ENCODE measurements around the gene RNGTT.

Gene RNGTT

GRCh38 chr6:88704980-88705379 is 258.4 kb downstream of the RNGTT start:
- Histone ChIP-seq H3K27me3 (ENCODE audit: low read depth, low read length) (no peaks in the 10 kb centered on the region), H3K4me1 (ENCODE audit: control insufficient read depth in 1 of 2, insufficient read depth in 2 of 2, low read length in 2 of 2) (no peaks in the 10 kb centered on the region), H3K36me3 (ENCODE audit: control insufficient read depth in 1 of 2, insufficient read depth in 2 of 2, low read length in 2 of 2) (no peaks in the 10 kb centered on the region), H3K4me3 (ENCODE audit: low read depth in 1 of 2, low read length in 2 of 2) (no peak overlapping the region), H3K9me3 (ENCODE audit: control insufficient read depth in 1 of 2, low read length in 2 of 2) (no peaks in the 10 kb centered on the region), H3K27ac (ENCODE audit: low read length) (no peak overlapping the region)

GRCh38 chr6:88702956-88703556 is 260.4 kb downstream of the RNGTT start:
- no peaks in the 10 kb centered on the region for H3K36me3 ChIP-seq (ENCODE audit: control insufficient read depth in 1 of 2, insufficient read depth in 2 of 2, low read length in 2 of 2)
- H3K4me1 ChIP-seq (ENCODE audit: control insufficient read depth in 1 of 2, insufficient read depth in 2 of 2, low read length in 2 of 2): no peaks in the 10 kb centered on the region
- no peak overlapping the region for H3K4me3 ChIP-seq (ENCODE audit: low read depth in 1 of 2, low read length in 2 of 2)
- H3K27ac ChIP-seq (ENCODE audit: low read length): no peak overlapping the region
- no peaks in the 10 kb centered on the region for H3K9me3 ChIP-seq (ENCODE audit: control insufficient read depth in 1 of 2, low read length in 2 of 2)
- H3K27me3 ChIP-seq (ENCODE audit: low read depth, low read length): no peaks in the 10 kb centered on the region

GRCh38 chr6:88698661-88699060 is 264.8 kb downstream of the RNGTT start:
- Histone ChIP-seq H3K4me3 (ENCODE audit: low read depth in 1 of 2, low read length in 2 of 2) (no peak overlapping the region), H3K36me3 (ENCODE audit: control insufficient read depth in 1 of 2, insufficient read depth in 2 of 2, low read length in 2 of 2) (no peaks in the 10 kb centered on the region), H3K4me1 (ENCODE audit: control insufficient read depth in 1 of 2, insufficient read depth in 2 of 2, low read length in 2 of 2) (no peaks in the 10 kb centered on the region), H3K27me3 (ENCODE audit: low read depth, low read length) (no peaks in the 10 kb centered on the region), H3K9me3 (ENCODE audit: control insufficient read depth in 1 of 2, low read length in 2 of 2) (peaks cover 0 to 3% of the 10 kb centered on the region in 2 donors), H3K27ac (ENCODE audit: low read length) (no peak overlapping the region)

- peaks cover 0 to 3% of the 10 kb centered on the region in 2 donors for H3K9me3 ChIP-seq (ENCODE audit: control insufficient read depth in 1 of 2, low read length in 2 of 2)
- H3K36me3 ChIP-seq (ENCODE audit: control insufficient read depth in 1 of 2, insufficient read depth in 2 of 2, low read length in 2 of 2): no peaks in the 10 kb centered on the region
- no peak overlapping the region for H3K27ac ChIP-seq (ENCODE audit: low read length)
- H3K4me3 ChIP-seq (ENCODE audit: low read depth in 1 of 2, low read length in 2 of 2): no peak overlapping the region
- H3K4me1 ChIP-seq (ENCODE audit: control insufficient read depth in 1 of 2, insufficient read depth in 2 of 2, low read length in 2 of 2): no peaks in the 10 kb centered on the region
- H3K27me3 ChIP-seq (ENCODE audit: low read depth, low read length): no peaks in the 10 kb centered on the region
These were observed 267.5 kb downstream of the RNGTT start for GRCh38 chr6:88695937-88696336.

- Histone ChIP-seq H3K27ac (ENCODE audit: low read length) (no peak overlapping the region), H3K27me3 (ENCODE audit: low read depth, low read length) (no peaks in the 10 kb centered on the region), H3K4me1 (ENCODE audit: control insufficient read depth in 1 of 2, insufficient read depth in 2 of 2, low read length in 2 of 2) (no peaks in the 10 kb centered on the region)
These were observed 279.7 kb downstream of the RNGTT start for GRCh38 chr6:88683734-88684133.

GRCh38 chr6:88680654-88681053 is 282.8 kb downstream of the RNGTT start:
- no peak overlapping the region for H3K4me3 ChIP-seq (ENCODE audit: low read depth in 1 of 2, low read length in 2 of 2)
- H3K4me1 ChIP-seq (ENCODE audit: control insufficient read depth in 1 of 2, insufficient read depth in 2 of 2, low read length in 2 of 2): no peaks in the 10 kb centered on the region
- no peak overlapping the region for H3K27ac ChIP-seq (ENCODE audit: low read length)
- no peaks in the 10 kb centered on the region for H3K9me3 ChIP-seq (ENCODE audit: control insufficient read depth in 1 of 2, low read length in 2 of 2)
- no peaks in the 10 kb centered on the region for H3K36me3 ChIP-seq (ENCODE audit: control insufficient read depth in 1 of 2, insufficient read depth in 2 of 2, low read length in 2 of 2)
- no peaks in the 10 kb centered on the region for H3K27me3 ChIP-seq (ENCODE audit: low read depth, low read length)

More at GRCh38 chr6:88683734-88684133, 279.7 kb downstream of the RNGTT start:
- H3K9me3 ChIP-seq (ENCODE audit: control insufficient read depth in 1 of 2, low read length in 2 of 2): no peaks in the 10 kb centered on the region
- no peak overlapping the region for H3K4me3 ChIP-seq (ENCODE audit: low read depth in 1 of 2, low read length in 2 of 2)
- H3K36me3 ChIP-seq (ENCODE audit: control insufficient read depth in 1 of 2, insufficient read depth in 2 of 2, low read length in 2 of 2): no peaks in the 10 kb centered on the region

- H3K9me3 ChIP-seq (ENCODE audit: control insufficient read depth in 1 of 2, low read length in 2 of 2): no peaks in the 10 kb centered on the region
- H3K27ac ChIP-seq (ENCODE audit: low read length): no peak overlapping the region
- no peak overlapping the region for H3K4me3 ChIP-seq (ENCODE audit: low read depth in 1 of 2, low read length in 2 of 2)
- H3K27me3 ChIP-seq (ENCODE audit: low read depth, low read length): no peaks in the 10 kb centered on the region
- no peaks in the 10 kb centered on the region for H3K36me3 ChIP-seq (ENCODE audit: control insufficient read depth in 1 of 2, insufficient read depth in 2 of 2, low read length in 2 of 2)
- no peaks in the 10 kb centered on the region for H3K4me1 ChIP-seq (ENCODE audit: control insufficient read depth in 1 of 2, insufficient read depth in 2 of 2, low read length in 2 of 2)
These were observed 283.6 kb downstream of the RNGTT start for GRCh38 chr6:88679841-88680240.

- no peaks in the 10 kb centered on the region for H3K36me3 ChIP-seq (ENCODE audit: control insufficient read depth in 1 of 2, insufficient read depth in 2 of 2, low read length in 2 of 2)
These were observed 286.1 kb downstream of the RNGTT start for GRCh38 chr6:88677356-88677755.

GRCh38 chr6:88671624-88672023 is 291.8 kb downstream of the RNGTT start:
- H3K4me3 ChIP-seq (ENCODE audit: low read depth in 1 of 2, low read length in 2 of 2): no peak overlapping the region
- no peak overlapping the region for H3K27ac ChIP-seq (ENCODE audit: low read length)
- no peaks in the 10 kb centered on the region for H3K4me1 ChIP-seq (ENCODE audit: control insufficient read depth in 1 of 2, insufficient read depth in 2 of 2, low read length in 2 of 2)
- peaks cover 11 to 22% of the 10 kb centered on the region in 2 donors for H3K9me3 ChIP-seq (ENCODE audit: control insufficient read depth in 1 of 2, low read length in 2 of 2)
- H3K27me3 ChIP-seq (ENCODE audit: low read depth, low read length): no peaks in the 10 kb centered on the region
- H3K36me3 ChIP-seq (ENCODE audit: control insufficient read depth in 1 of 2, insufficient read depth in 2 of 2, low read length in 2 of 2): peaks cover 0 to 11% of the 10 kb centered on the region in 2 donors

More at GRCh38 chr6:88677356-88677755, 286.1 kb downstream of the RNGTT start:
- Histone ChIP-seq H3K9me3 (ENCODE audit: control insufficient read depth in 1 of 2, low read length in 2 of 2) (no peaks in the 10 kb centered on the region), H3K27ac (ENCODE audit: low read length) (no peak overlapping the region), H3K27me3 (ENCODE audit: low read depth, low read length) (no peaks in the 10 kb centered on the region), H3K4me3 (ENCODE audit: low read depth in 1 of 2, low read length in 2 of 2) (no peak overlapping the region), H3K4me1 (ENCODE audit: control insufficient read depth in 1 of 2, insufficient read depth in 2 of 2, low read length in 2 of 2) (no peaks in the 10 kb centered on the region)

- Histone ChIP-seq H3K27ac (ENCODE audit: low read length) (no peak overlapping the region), H3K27me3 (ENCODE audit: low read depth, low read length) (no peaks in the 10 kb centered on the region), H3K36me3 (ENCODE audit: control insufficient read depth in 1 of 2, insufficient read depth in 2 of 2, low read length in 2 of 2) (peaks cover 0 to 11% of the 10 kb centered on the region in 2 donors), H3K4me3 (ENCODE audit: low read depth in 1 of 2, low read length in 2 of 2) (peak overlapping the region in 1 of 2 donors; percentile 32), H3K9me3 (ENCODE audit: control insufficient read depth in 1 of 2, low read length in 2 of 2) (peaks cover 11 to 22% of the 10 kb centered on the region in 2 donors), H3K4me1 (ENCODE audit: control insufficient read depth in 1 of 2, insufficient read depth in 2 of 2, low read length in 2 of 2) (no peaks in the 10 kb centered on the region)
These were observed 293.0 kb downstream of the RNGTT start for GRCh38 chr6:88670369-88670768.

- Histone ChIP-seq H3K27ac (ENCODE audit: low read length) (no peak overlapping the region), H3K27me3 (ENCODE audit: low read depth, low read length) (no peaks in the 10 kb centered on the region), H3K9me3 (ENCODE audit: control insufficient read depth in 1 of 2, low read length in 2 of 2) (peaks cover 11 to 22% of the 10 kb centered on the region in 2 donors), H3K4me1 (ENCODE audit: control insufficient read depth in 1 of 2, insufficient read depth in 2 of 2, low read length in 2 of 2) (no peaks in the 10 kb centered on the region), H3K4me3 (ENCODE audit: low read depth in 1 of 2, low read length in 2 of 2) (no peak overlapping the region), H3K36me3 (ENCODE audit: control insufficient read depth in 1 of 2, insufficient read depth in 2 of 2, low read length in 2 of 2) (peaks cover 0 to 11% of the 10 kb centered on the region in 2 donors)
These were observed 293.9 kb downstream of the RNGTT start for GRCh38 chr6:88669475-88669874.

GRCh38 chr6:88666901-88667300 is 296.5 kb downstream of the RNGTT start:
- peaks cover 11 to 28% of the 10 kb centered on the region in 2 donors for H3K9me3 ChIP-seq (ENCODE audit: control insufficient read depth in 1 of 2, low read length in 2 of 2)

More at GRCh38 chr6:88666901-88667300, 296.5 kb downstream of the RNGTT start:
- no peak overlapping the region for H3K27ac ChIP-seq (ENCODE audit: low read length)
- no peaks in the 10 kb centered on the region for H3K27me3 ChIP-seq (ENCODE audit: low read depth, low read length)
- H3K4me1 ChIP-seq (ENCODE audit: control insufficient read depth in 1 of 2, insufficient read depth in 2 of 2, low read length in 2 of 2): no peaks in the 10 kb centered on the region
- peaks cover 0 to 11% of the 10 kb centered on the region in 2 donors for H3K36me3 ChIP-seq (ENCODE audit: control insufficient read depth in 1 of 2, insufficient read depth in 2 of 2, low read length in 2 of 2)
- no peak overlapping the region for H3K4me3 ChIP-seq (ENCODE audit: low read depth in 1 of 2, low read length in 2 of 2)

Measured in muscle layer of duodenum (tissue), 2 donors.